Measurements from ENCODE around the gene ARHGAP40.

ARHGAP40 gene

GRCh38 chr20:38620441-38620840 is 18.8 kb downstream of the ARHGAP40 start:
- DNase-seq: no peak

- no peak for DNase-seq
These were observed 21.5 kb downstream of the ARHGAP40 start for GRCh38 chr20:38623061-38623460.

- no peak for DNase-seq
These were observed 22.5 kb downstream of the ARHGAP40 start for GRCh38 chr20:38624084-38624483.

- no peak for DNase-seq
These were observed 24.3 kb downstream of the ARHGAP40 start for GRCh38 chr20:38625896-38626295.

GRCh38 chr20:38626921-38627659 is 25.5 kb downstream of the ARHGAP40 start:
- DNase-seq: no peak

GRCh38 chr20:38628580-38629470 is 27.2 kb downstream of the ARHGAP40 start:
- no peak for DNase-seq

- DNase-seq: no peak
These were observed 28.4 kb downstream of the ARHGAP40 start for GRCh38 chr20:38629979-38630378.

- DNase-seq: no peak
These were observed 29.1 kb downstream of the ARHGAP40 start for GRCh38 chr20:38630727-38631126.

- no peak for DNase-seq
These were observed 29.8 kb downstream of the ARHGAP40 start for GRCh38 chr20:38631155-38632022.

- DNase-seq: peak; percentile 41
These were observed 32.0 kb downstream of the ARHGAP40 start for GRCh38 chr20:38633577-38634093.

- DNase-seq: no peak
These were observed 34.2 kb downstream of the ARHGAP40 start for GRCh38 chr20:38635721-38636288.

GRCh38 chr20:38640521-38640920 is 38.9 kb downstream of the ARHGAP40 start:
- no peak for DNase-seq

GRCh38 chr20:38642498-38642897 is 40.9 kb downstream of the ARHGAP40 start:
- DNase-seq: no peak

GRCh38 chr20:38644588-38645260 is 43.1 kb downstream of the ARHGAP40 start:
- DNase-seq: no peak

- no peak for DNase-seq
These were observed 43.7 kb downstream of the ARHGAP40 start for GRCh38 chr20:38645351-38645750.

- peak; percentile 27 to 48 for DNase-seq
These were observed 44.6 kb downstream of the ARHGAP40 start for GRCh38 chr20:38645980-38646858.

- no peak for DNase-seq
These were observed 47.8 kb downstream of the ARHGAP40 start for GRCh38 chr20:38649275-38649891.

GRCh38 chr20:38650010-38650409 is 48.4 kb downstream of the ARHGAP40 start:
- DNase-seq: no peak

GRCh38 chr20:38651154-38651553 is 49.5 kb downstream of the ARHGAP40 start:
- no peak for DNase-seq

GRCh38 chr20:38651562-38651961 is 50.0 kb downstream of the ARHGAP40 start:
- no peak for DNase-seq
